OCI-LY7 (cell line): ENCODE data around the gene CTSO. TPM values are rescaled to one million over a fixed set of nuclear protein-coding genes. Genes with fewer than 3 reads are reported as not detected.
"Not testable (repeated sequence)": the region's sequence is repeated elsewhere in the genome, so short reads cannot be mapped to it uniquely, and the experiment has no call there.

ENCODE experiments used
- BruUV-seq: library from RNA; stranded (reverse); fragments of 400-500 nt; replicated peaks from 2 replicates; lab custom pipeline; 2021; lab: Mats Ljungman, UMichigan
- CTCF ChIA-PET: fragments of 300-600 bp; sonication (Branson Sonifier 250); formaldehyde crosslinking; loops from one replicate; lab custom pipeline; 2022; ENCODE audit warnings: antibody characterized with exemption; ENCODE audit not compliant: unreplicated experiment; lab: Charles Lee
- POLR2A ChIA-PET: fragments of 300-600 bp; sonication (Branson Sonifier 250); formaldehyde crosslinking; loops from one replicate; lab custom pipeline; 2022; ENCODE audit warnings: antibody characterized with exemption; lab: Charles Lee
- DNase-seq: peaks from one replicate; pipeline ENCODE4 v3.0.0-alpha.2; 2015; ENCODE audit warnings: low spot score
- H2AFZ ChIP-seq: fragments of 200-600 bp; sonication (generic), shearing (Covaris generic); 2 replicates; pipeline ENCODE4 v1.6.1; 2014; ENCODE audit warnings: mild to moderate bottlenecking, antibody characterized with exemption, low read length, moderate library complexity
- H3K27ac ChIP-seq: fragments of 200-600 bp; sonication (generic); 2 replicates; pipeline ENCODE4 v1.5.1; 2014; ENCODE audit warnings: mixed run types, low read depth, mild to moderate bottlenecking, moderate library complexity, low read length, inconsistent platforms; ENCODE audit not compliant: poor library complexity, severe bottlenecking
- H3K36me3 ChIP-seq: fragments of 200-600 bp; sonication (generic); 2 replicates; pipeline ENCODE4 v1.6.1; 2014; ENCODE audit warnings: mild to moderate bottlenecking, antibody characterized with exemption, low read length, moderate library complexity, mixed read lengths; ENCODE audit not compliant: insufficient read depth
- H3K4me1 ChIP-seq: fragments of 200-600 bp; sonication (generic); 2 replicates; pipeline ENCODE4 v1.5.1; 2014; ENCODE audit warnings: mild to moderate bottlenecking, low read length; ENCODE audit not compliant: insufficient read depth, poor library complexity, severe bottlenecking
- H3K4me2 ChIP-seq: fragments of 200-600 bp; sonication (generic); 2 replicates; pipeline ENCODE4 v1.6.1; 2014; ENCODE audit warnings: mild to moderate bottlenecking, low read length
- H3K4me3 ChIP-seq: fragments of 200-600 bp; sonication (generic); 2 replicates; pipeline ENCODE4 v1.5.1; 2014; ENCODE audit warnings: mild to moderate bottlenecking, low read depth, low read length; ENCODE audit not compliant: poor library complexity, severe bottlenecking
- H3K79me2 ChIP-seq: fragments of 200-600 bp; sonication (generic); 2 replicates; pipeline ENCODE4 v1.6.1; 2016; ENCODE audit warnings: low read depth, mild to moderate bottlenecking, low read length, moderate library complexity, mixed read lengths; ENCODE audit not compliant: insufficient read depth
- H3K9me2 ChIP-seq: fragments of 200-600 bp; sonication (generic); 2 replicates; pipeline ENCODE4 v1.6.1; 2016; ENCODE audit warnings: mild to moderate bottlenecking, low read length, mixed read lengths; ENCODE audit not compliant: insufficient read depth
- H3K9me3 ChIP-seq: fragments of 200-600 bp; sonication (generic); 2 replicates; pipeline ENCODE4 v1.6.1; 2014; ENCODE audit warnings: mild to moderate bottlenecking, mixed run types, low read length, mixed read lengths
- H4K20me1 ChIP-seq: fragments of 200-600 bp; sonication (generic); 2 replicates; pipeline ENCODE4 v1.6.1; 2014; ENCODE audit warnings: mild to moderate bottlenecking, antibody characterized with exemption, low read length, moderate library complexity, mixed read lengths; ENCODE audit not compliant: insufficient read depth
- CTCF ChIP-seq: fragments of 200-600 bp; sonication (generic); conservative IDR thresholded peaks from 2 replicates; pipeline ENCODE4 v1.5.1; 2014; ENCODE audit warnings: mild to moderate bottlenecking, antibody characterized with exemption, low read length, moderate library complexity, mixed read lengths
- EZH2phosphoT487 ChIP-seq: fragments of 200-600 bp; sonication (generic); IDR thresholded peaks from 2 replicates; pipeline ENCODE4 v1.6.1; 2018; ENCODE audit warnings: low read depth, borderline replicate concordance, mild to moderate bottlenecking, mixed run types, antibody characterized with exemption, low read length, moderate library complexity, mixed read lengths
- intact Hi-C: fragments of 100-400 bp; cut with micrococcal nuclease; formaldehyde crosslinking; loops from one replicate; pipeline ENCODE4 v1.10.0; 2022; ENCODE audit not compliant: unreplicated experiment
- total RNA-seq, 2 experiments: library from RNA; depleted of rRNA in 1 of 2; stranded (reverse); fragments of >200 nt in 1 of 2; shearing (Covaris generic) in 1 of 2; gene quantifications; 2 replicates each; pipeline ENCODE4 v1.2.3, GENCODE V29; 2014 to 2022

Gene CTSO
- total RNA-seq, 2 experiments from 2014 or later, result 0.92 to 1.8 TPM

- POLR2A ChIA-PET, result interaction anchor here (1.3 kb wide), 1 partner anchor 11 kb away, joined by 4 read pairs; no protein-coding TSS in a partner anchor
- no TSS peak for BruUV-seq
Observed at GRCh38 chr4:155900381-155900780, 53.3 kb downstream of the CTSO start.

GRCh38 chr4:155899891-155900290 lies 53.8 kb downstream of the CTSO start:
- TF ChIP-seq CTCF (no peak), EZH2phosphoT487 (no peak)
- Histone ChIP-seq H3K9me3 (no peaks in the 10 kb centered on the region), H3K9me2 (no peaks in the 10 kb centered on the region), H3K4me1 (no peaks in the 10 kb centered on the region), H4K20me1 (no peaks in the 10 kb centered on the region), H2AFZ (no peak overlapping the region), H3K36me3 (no peaks in the 10 kb centered on the region), H3K4me2 (no peak overlapping the region), H3K4me3 (no peak overlapping the region), H3K79me2 (no peaks in the 10 kb centered on the region), H3K27ac (no peak overlapping the region)
- intact Hi-C loops, result no loop called here
- DNase-seq, result no peak
- ChIA-PET POLR2A (interaction anchor here (1.3 kb wide), 1 partner anchor 10 kb away, joined by 4 read pairs; no protein-coding TSS in a partner anchor), CTCF (no interaction called here)
- BruUV-seq, result no TSS peak

More at GRCh38 chr4:155900381-155900780, 53.3 kb downstream of the CTSO start:
- Histone ChIP-seq H4K20me1 (no peaks in the 10 kb centered on the region), H3K36me3 (no peaks in the 10 kb centered on the region), H3K9me2 (no peaks in the 10 kb centered on the region), H3K9me3 (no peaks in the 10 kb centered on the region), H3K4me1 (no peaks in the 10 kb centered on the region), H3K4me2 (no peak overlapping the region), H3K79me2 (no peaks in the 10 kb centered on the region), H3K27ac (no peak overlapping the region), H2AFZ (no peak overlapping the region), H3K4me3 (no peak overlapping the region)
- TF ChIP-seq EZH2phosphoT487, result no peak
- no peak for TF ChIP-seq CTCF
- no peak for DNase-seq
- CTCF ChIA-PET, result no interaction called here
- intact Hi-C loops, result no loop called here

- H3K27ac ChIP-seq, H3K9me2 ChIP-seq, H3K4me2 ChIP-seq, H3K9me3 ChIP-seq, H3K4me3 ChIP-seq, intact Hi-C loops, H3K36me3 ChIP-seq, H2AFZ ChIP-seq, POLR2A ChIA-PET, H3K79me2 ChIP-seq, H3K4me1 ChIP-seq, DNase-seq, CTCF ChIA-PET, BruUV-seq, H4K20me1 ChIP-seq: not testable (repeated sequence)
Observed at GRCh38 chr4:155898371-155898770, 55.3 kb downstream of the CTSO start.
